ENCODE data around the gene ALKBH1.

DNA sequence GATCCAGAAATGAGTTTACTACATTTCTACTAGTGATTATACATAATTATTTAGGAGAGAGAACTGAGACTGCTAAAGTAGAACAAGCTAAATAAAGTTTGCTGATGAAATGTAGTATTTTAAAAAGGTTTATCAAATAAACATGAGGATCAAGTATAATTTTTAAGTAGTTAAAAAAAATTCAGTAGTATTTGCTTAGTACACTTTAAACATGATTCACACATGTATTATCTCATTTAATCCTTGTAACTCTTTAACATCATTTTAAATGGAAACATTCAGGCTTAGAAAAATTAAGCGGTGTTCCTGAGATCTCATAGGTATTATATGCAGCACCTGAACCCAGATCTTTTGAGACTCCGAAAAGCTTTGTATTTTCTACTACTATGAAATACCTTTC lies 44.4 kb upstream of the ALKBH1 start:
- TF ChIP-seq, protein P1, sequence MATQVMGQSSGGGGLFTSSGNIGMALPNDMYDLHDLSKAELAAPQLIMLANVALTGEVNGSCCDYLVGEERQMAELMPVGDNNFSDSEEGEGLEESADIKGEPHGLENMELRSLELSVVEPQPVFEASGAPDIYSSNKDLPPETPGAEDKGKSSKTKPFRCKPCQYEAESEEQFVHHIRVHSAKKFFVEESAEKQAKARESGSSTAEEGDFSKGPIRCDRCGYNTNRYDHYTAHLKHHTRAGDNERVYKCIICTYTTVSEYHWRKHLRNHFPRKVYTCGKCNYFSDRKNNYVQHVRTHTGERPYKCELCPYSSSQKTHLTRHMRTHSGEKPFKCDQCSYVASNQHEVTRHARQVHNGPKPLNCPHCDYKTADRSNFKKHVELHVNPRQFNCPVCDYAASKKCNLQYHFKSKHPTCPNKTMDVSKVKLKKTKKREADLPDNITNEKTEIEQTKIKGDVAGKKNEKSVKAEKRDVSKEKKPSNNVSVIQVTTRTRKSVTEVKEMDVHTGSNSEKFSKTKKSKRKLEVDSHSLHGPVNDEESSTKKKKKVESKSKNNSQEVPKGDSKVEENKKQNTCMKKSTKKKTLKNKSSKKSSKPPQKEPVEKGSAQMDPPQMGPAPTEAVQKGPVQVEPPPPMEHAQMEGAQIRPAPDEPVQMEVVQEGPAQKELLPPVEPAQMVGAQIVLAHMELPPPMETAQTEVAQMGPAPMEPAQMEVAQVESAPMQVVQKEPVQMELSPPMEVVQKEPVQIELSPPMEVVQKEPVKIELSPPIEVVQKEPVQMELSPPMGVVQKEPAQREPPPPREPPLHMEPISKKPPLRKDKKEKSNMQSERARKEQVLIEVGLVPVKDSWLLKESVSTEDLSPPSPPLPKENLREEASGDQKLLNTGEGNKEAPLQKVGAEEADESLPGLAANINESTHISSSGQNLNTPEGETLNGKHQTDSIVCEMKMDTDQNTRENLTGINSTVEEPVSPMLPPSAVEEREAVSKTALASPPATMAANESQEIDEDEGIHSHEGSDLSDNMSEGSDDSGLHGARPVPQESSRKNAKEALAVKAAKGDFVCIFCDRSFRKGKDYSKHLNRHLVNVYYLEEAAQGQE (IDR thresholded peaks at IDR 0.05; ENCODE audit: insufficient read depth in 1 of 2, low read depth in 2 of 2, low read length in 2 of 2) = no peak
- TF ChIP-seq SIN3A (IDR thresholded peaks at IDR 0.05; ENCODE audit: borderline replicate concordance, insufficient read depth, low read length) = no peak

Data from PFSK-1 (cell line).